ENCODE data around the gene CRYBG2. TPM values are rescaled to one million over a fixed set of nuclear protein-coding genes. Genes with fewer than 3 reads are reported as not detected.
A peak's percentile ranks its signal among the peaks of the same experiment; 100 is the strongest.
"Not testable (repeated sequence)": the region's sequence is repeated elsewhere in the genome, so short reads cannot be mapped to it uniquely, and the experiment has no call there.

CRYBG2 gene
- total and polyA plus RNA-seq, 7 donors, result 0.01 to 2.9 (median 0.56) TPM; not detected in 4

DNA sequence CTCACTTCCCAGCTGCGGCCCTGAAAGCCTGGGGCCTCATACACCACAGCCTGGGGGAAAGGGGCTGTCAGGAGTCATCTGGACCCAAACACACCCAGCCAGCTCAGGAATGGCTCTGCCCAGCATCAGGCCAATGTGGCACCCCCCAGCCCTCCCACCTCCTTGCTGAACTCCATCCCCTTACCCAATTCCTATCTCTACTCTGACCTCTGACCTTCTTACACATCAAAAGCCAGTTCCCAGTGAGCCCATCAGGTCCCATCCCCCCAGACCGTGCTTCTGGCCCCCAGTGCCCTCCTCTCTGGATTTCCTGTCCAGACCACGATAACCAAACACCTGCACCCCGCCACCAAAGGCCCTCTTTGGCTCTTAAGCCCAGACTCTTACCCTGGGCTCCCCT, 16.3 kb downstream of the CRYBG2 start:
- Histone ChIP-seq H3K4me3 (no peak overlapping the region), H3K27ac (no peak overlapping the region), H3K27me3 (ENCODE audit: insufficient read depth in 3 of 3, low read length in 2 of 3) (peaks cover 0 to 28% (median 2%) of the 10 kb centered on the region in 3 donors), H3K4me1 (peaks cover 9% of the 10 kb centered on the region), H3K9me3 (no peaks in the 10 kb centered on the region), H3K36me3 (ENCODE audit: insufficient read depth in 1 of 2, low read depth in 1 of 2) (no peaks in the 10 kb centered on the region)
- intact Hi-C loops (cut with DNase I), result no loop called here
- no peak for TF ChIP-seq CTCF (IDR thresholded peaks at IDR 0.05)
- DNase-seq, result no peak
- ATAC-seq, result no peak
- 78 to 80% (median 79%) methylated on average over 4 of the region's 4 CpGs for WGBS, 3 donors

DNA sequence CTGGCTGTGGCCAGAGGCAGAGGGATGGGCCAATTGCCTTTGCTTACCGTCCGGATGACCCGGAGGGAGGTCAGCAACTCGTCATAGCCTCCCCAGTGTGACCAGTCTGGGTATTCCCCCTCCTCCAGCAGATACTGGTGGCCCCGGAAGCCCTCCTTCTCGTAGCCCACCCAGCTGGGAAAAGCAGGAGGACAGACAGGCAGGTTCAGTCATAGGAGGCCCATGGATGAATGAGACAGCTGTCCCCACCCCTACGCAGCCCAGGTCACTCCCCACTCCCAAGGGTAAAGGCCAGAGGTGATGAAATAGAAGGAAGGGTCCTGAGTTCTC, 16.8 kb downstream of the CRYBG2 start:
- Histone ChIP-seq H3K36me3 (ENCODE audit: insufficient read depth in 1 of 2, low read depth in 1 of 2) (no peaks in the 10 kb centered on the region), H3K4me3 (no peak overlapping the region), H3K4me1 (peaks cover 9% of the 10 kb centered on the region), H3K27ac (no peak overlapping the region), H3K27me3 (ENCODE audit: insufficient read depth in 3 of 3, low read length in 2 of 3) (peaks cover 0 to 33% (median 2%) of the 10 kb centered on the region in 3 donors), H3K9me3 (no peaks in the 10 kb centered on the region)
- no peak for TF ChIP-seq CTCF (IDR thresholded peaks at IDR 0.05)
- WGBS, 3 donors, result 78 to 84% (median 84%) methylated on average over 7 of the region's 7 CpGs
- ATAC-seq (peak in 1 of 4 donors; percentile 19), DNase-seq (no peak)
- intact Hi-C loops (cut with DNase I), result no loop called here

DNA sequence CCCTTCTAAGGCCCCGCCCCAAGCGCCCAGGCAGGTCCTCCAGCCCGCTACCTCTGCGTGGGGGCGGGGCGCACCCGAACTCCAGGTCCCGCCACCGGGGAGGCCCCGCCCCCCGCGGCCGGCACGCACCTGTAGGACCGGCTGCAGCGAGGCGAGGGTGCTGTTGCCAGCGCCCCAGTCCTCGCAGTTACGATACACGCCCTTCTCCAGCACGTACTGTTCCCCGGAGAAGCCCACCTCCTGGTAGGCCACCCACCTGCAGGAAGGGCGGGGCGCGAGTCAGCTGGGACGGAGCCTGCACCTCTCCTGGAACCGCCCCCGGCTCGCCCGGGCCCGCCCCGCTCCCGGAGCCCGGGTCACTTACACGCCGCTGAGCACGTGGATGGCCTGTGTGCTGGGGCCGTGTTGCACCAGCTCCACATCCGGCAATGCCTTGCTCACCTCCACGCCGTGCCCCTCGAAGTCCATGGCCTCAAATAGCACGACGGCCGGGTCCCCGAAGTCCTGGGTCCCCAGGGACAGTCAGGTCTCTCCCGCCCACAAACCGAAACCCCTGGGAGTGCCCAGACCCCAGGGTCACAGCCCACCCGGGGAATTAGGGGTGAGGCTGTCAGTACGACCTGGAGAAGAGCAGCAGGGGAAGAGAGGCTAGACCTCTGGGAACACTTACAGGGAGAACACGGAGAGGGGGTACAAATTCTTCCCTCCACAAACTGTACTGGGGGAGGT, 17.3 kb downstream of the CRYBG2 start:
- intact Hi-C loops (cut with DNase I), result no loop called here
- Histone ChIP-seq H3K36me3 (ENCODE audit: insufficient read depth in 1 of 2, low read depth in 1 of 2) (no peaks in the 10 kb centered on the region), H3K4me3 (peak overlapping the region; percentile 69), H3K4me1 (peaks cover 11% of the 10 kb centered on the region), H3K27ac (no peak overlapping the region), H3K9me3 (no peaks in the 10 kb centered on the region), H3K27me3 (ENCODE audit: insufficient read depth in 3 of 3, low read length in 2 of 3) (peaks cover 0 to 33% (median 2%) of the 10 kb centered on the region in 3 donors)
- DNase-seq (peak; percentile 63 to 80), ATAC-seq (peak; percentile 70 to 89 (median 80))
- WGBS, 3 donors, result 10 to 14% (median 13%) methylated on average over 41 to 52 of the region's 52 CpGs
- TF ChIP-seq CTCF (IDR thresholded peaks at IDR 0.05), result no peak

DNA sequence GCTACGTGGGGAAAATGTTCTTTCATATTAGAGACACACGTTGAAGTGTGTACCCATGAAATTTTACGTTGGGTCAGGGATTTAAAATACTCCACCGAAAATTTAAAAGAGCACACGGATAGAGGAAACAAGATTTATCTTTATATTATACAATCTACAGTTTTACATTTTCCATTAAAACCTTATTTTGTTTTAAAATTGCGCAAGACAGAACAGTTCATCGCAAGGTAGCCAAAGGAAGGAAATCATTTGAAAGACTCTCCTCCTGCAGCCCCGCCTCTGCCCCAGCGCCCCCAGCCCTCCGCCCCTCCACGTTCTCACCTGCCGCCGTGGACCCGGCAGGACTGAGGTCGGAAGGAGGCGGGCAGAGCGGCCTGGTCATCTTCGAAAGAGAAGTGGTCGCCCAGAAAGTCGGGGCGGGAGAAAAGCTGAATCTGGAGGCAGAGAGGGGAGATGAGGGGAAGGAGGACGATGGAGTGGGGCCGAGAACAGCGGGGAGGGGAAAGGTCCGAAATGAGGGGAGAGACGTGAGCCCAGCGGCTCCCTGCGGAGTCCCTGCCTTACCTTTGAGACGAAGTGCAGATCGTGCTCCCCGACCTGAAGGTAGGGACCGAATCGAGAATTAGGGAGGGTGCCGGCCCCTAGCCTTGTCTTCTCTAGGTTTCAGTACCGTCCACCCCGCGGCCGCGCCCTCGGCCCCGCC, 18.0 kb downstream of the CRYBG2 start:
- Histone ChIP-seq H3K27me3 (ENCODE audit: insufficient read depth in 3 of 3, low read length in 2 of 3) (peaks cover 0 to 33% (median 2%) of the 10 kb centered on the region in 3 donors), H3K36me3 (ENCODE audit: insufficient read depth in 1 of 2, low read depth in 1 of 2) (no peaks in the 10 kb centered on the region), H3K9me3 (no peaks in the 10 kb centered on the region), H3K27ac (no peak overlapping the region), H3K4me3 (peak overlapping the region; percentile 69), H3K4me1 (peaks cover 16% of the 10 kb centered on the region)
- WGBS, 3 donors, result 6 to 10% (median 9%) methylated on average over 33 to 41 of the region's 41 CpGs
- intact Hi-C loops (cut with DNase I), result no loop called here
- ATAC-seq, result peak in 2 of 4 donors; percentile 14 to 29
- no peak for TF ChIP-seq CTCF (IDR thresholded peaks at IDR 0.05)
- no peak for DNase-seq

- ATAC-seq; H3K27ac ChIP-seq; H3K4me3 ChIP-seq; H3K9me3 ChIP-seq; H3K36me3 ChIP-seq (ENCODE audit: insufficient read depth in 1 of 2, low read depth in 1 of 2); DNase-seq; intact Hi-C loops (cut with DNase I): not testable (repeated sequence)
- 90 to 96% (median 92%) methylated on average over 8 of the region's 8 CpGs for WGBS, 3 donors
- peaks cover 0 to 33% (median 2%) of the 10 kb centered on the region in 3 donors for H3K27me3 ChIP-seq (ENCODE audit: insufficient read depth in 3 of 3, low read length in 2 of 3)
- H3K4me1 ChIP-seq, result peaks cover 16% of the 10 kb centered on the region
Measured at GRCh38 chr1:26333312-26333711, 20.6 kb downstream of the CRYBG2 start.
